Measurements from ENCODE around the gene CAMSAP2.
A peak's percentile ranks its signal among the peaks of the same experiment; 100 is the strongest.
"Not testable (repeated sequence)": the region's sequence is repeated elsewhere in the genome, so short reads cannot be mapped to it uniquely, and the experiment has no call there.

CAMSAP2 gene

GRCh38 chr1:200786788-200787187, 48.1 kb downstream of the CAMSAP2 start:
- no peak for DNase-seq

GRCh38 chr1:200787896-200788387, 49.2 kb downstream of the CAMSAP2 start:
- DNase-seq = no peak

GRCh38 chr1:200791012-200791411, 52.3 kb downstream of the CAMSAP2 start:
- not testable (repeated sequence) for DNase-seq

GRCh38 chr1:200793677-200794076, 55.0 kb downstream of the CAMSAP2 start:
- DNase-seq = no peak

GRCh38 chr1:200794506-200795065, 55.9 kb downstream of the CAMSAP2 start:
- DNase-seq = no peak

GRCh38 chr1:200795156-200795555, 56.5 kb downstream of the CAMSAP2 start:
- no peak for DNase-seq

GRCh38 chr1:200802042-200802441, 63.3 kb downstream of the CAMSAP2 start:
- no peak for DNase-seq

GRCh38 chr1:200802865-200803512, 64.3 kb downstream of the CAMSAP2 start:
- DNase-seq = peak; percentile 69

DNA sequence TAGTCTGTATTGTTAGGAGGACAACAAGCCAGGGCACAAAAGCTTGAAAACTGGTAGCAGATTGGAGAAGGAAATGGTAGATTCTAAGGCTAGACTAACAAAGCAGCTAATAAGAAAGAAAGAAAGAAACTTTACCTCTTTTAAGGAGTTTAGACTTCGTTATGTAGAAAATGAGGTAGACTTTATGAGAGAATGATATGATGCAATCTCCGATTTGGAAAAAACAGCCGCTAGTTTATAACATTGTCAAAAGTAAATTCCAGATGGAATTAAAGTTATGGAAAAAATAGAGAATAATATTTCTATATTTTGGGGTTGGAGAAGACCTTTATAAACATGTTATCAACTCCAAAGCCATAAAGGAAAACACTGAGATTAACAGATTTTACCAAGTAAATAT, 67.0 kb downstream of the CAMSAP2 start:
- DNase-seq = no peak

GRCh38 chr1:200808846-200809245, 70.2 kb downstream of the CAMSAP2 start:
- no peak for DNase-seq

DNA sequence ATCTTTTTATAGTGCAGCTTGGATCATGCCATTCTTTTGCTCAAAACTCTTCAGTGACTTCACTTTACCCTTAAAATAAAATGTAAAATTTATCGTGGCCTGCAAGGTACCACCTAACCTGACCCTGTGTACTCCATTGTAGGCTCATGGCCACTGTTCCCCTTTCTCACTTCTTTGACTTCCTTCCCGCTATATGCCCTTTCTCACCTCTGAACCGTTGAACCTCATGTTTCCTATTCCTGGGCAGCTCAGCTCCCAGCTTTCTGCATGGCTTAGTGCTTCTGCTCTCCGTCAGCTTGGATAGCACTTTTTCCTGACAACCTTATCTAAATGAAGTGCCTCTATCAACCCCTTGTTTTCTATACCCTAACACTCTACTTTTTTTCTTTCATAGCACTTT, 73.0 kb downstream of the CAMSAP2 start:
- no peak for DNase-seq

DNA sequence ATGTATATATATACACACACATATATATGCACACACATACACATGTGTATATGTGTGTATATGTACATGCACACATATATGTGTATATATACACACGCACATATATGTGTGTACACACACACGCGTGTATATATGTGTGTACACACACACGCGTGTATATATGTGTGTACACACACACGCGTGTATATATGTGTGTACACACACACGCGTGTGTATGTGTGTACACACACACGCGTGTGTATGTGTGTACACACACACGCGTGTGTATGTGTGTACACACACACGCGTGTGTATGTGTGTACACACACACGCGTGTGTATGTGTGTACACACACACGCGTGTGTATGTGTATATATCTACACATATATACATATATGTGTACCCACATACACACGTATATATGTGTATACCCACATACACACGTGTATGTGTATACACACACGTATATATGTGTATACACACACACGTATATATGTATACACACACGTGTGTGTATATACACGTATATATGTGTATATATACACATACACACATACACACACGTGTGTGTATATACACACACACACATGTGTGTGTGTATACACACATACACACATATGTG, 78.0 kb downstream of the CAMSAP2 start:
- not testable (repeated sequence) for DNase-seq

GRCh38 chr1:200818248-200818647, 79.6 kb downstream of the CAMSAP2 start:
- DNase-seq = no peak

- DNase-seq = no peak
Measured at GRCh38 chr1:200819726-200820125, 81.0 kb downstream of the CAMSAP2 start.

DNA sequence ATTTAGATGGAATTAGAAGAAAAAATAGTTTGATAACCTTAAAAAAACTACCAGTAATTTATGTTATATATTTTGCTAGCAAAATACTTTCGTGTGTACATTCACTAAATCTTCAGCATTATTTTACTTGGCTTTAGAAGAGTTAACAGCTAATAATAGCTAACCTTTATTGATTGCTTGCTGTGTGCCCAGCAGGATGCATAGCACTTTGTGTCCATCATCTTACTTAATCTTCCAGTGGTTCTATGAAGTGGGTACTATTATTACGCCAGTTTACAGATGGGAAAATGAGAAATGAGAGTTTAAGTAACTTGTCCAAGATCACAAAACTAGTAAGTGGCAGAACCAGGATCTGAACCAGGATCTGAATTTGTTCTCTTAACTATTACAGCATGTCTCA, 92.4 kb downstream of the CAMSAP2 start:
- DNase-seq = no peak

GRCh38 chr1:200834383-200834782, 95.7 kb downstream of the CAMSAP2 start:
- DNase-seq = no peak

DNA sequence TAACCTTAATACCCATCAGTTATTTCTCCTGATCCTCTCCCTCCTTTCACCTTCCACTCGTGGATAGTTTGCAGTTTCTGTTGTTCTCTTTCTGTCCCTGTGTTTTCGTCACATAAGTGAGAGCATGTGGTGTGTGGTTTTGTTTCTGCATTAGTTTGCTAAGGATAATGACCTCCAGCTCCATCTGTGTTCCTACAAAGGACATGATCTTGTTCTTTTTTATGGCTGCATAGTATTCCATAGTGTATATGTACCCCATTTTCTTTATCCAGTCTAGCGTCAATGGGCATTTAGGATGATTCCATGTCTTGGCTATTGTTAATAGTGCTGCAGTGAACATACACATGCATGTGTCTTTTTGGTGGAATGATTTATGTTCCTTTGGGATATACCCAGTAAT, 97.5 kb downstream of the CAMSAP2 start:
- no peak for DNase-seq

- DNase-seq = peak; percentile 68 to 70
Measured at GRCh38 chr1:200837931-200838571, 99.4 kb downstream of the CAMSAP2 start.

GRCh38 chr1:200838676-200839445, 100.2 kb downstream of the CAMSAP2 start:
- DNase-seq = no peak

- DNase-seq = no peak
Measured at GRCh38 chr1:200845360-200845759, 106.7 kb downstream of the CAMSAP2 start.

DNA sequence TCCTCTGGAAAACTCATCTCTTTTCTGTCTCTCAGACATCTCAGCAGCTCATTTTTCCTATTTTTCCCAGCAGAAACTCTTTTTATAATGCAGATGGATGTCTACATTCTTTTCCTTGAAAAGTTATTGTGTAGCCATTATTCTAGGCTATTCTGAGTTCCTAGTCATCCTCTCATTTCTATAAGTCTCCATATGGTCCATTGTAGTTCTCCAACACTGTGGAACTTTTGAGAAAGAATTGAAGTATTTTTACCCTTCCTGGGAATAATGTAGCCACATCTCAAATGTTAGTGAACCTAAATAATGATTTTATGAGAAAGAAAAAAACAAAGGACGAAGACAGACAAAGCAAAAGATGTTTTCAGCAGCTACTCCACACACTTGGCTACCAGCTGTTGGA, 107.7 kb downstream of the CAMSAP2 start:
- no peak for DNase-seq

- no peak for DNase-seq
Measured at GRCh38 chr1:200849430-200849829, 110.7 kb downstream of the CAMSAP2 start.

GRCh38 chr1:200850554-200850953, 111.9 kb downstream of the CAMSAP2 start:
- peak; percentile 48 to 53 for DNase-seq

Data from AML-193 (cell line).